HG03103 (cell line): Measurements from ENCODE around the gene SMIM27.
"Not testable (repeated sequence)": the region's sequence is repeated elsewhere in the genome, so short reads cannot be mapped to it uniquely, and the experiment has no call there.

Source experiments
- ATAC-seq: cut with Tn5 transposase; IDR thresholded peaks from one replicate; pipeline ENCODE4 v1.9.1; 2021; ENCODE audit warnings: low read depth; ENCODE audit not compliant: unreplicated experiment

SMIM27 gene

GRCh38 chr9:32596096-32596865 lies 44.2 kb downstream of the SMIM27 start:
- no peak for ATAC-seq

GRCh38 chr9:32596936-32597335 lies 44.8 kb downstream of the SMIM27 start:
- ATAC-seq, result no peak

GRCh38 chr9:32599021-32599420 lies 46.9 kb downstream of the SMIM27 start:
- ATAC-seq, result not testable (repeated sequence)
